ENCODE measurements around the gene SF3A2.

DNA sequence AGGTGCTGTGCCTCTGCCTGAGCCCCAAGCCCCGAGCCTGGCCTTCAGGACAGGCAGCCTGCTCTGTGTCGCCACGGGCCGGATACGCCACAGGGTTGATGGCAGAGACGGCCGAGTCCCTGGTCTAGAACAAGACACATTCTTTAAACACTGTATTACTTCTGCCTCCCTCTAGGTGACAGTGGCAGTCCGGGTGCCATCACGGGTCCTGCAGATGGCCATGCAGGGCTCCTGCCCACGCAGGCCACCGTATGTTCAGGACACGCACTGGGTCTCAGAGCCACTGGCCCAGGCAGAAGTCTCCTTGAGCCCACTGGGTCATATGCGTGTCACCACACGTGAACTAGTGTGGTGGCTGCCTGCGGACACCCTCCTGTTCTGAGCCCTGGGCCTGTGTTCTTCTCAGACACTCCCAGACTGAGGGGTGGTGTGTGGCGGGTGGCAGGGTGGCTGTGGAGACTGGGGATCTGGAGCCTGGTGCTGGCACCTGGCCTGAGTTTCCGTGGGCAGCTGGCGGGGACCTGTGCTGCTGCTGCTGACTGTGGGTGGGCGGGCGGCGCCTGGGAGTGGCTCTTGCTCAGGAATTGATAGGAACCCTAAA, 4.9 kb upstream of the SF3A2 start:
- TF ChIP-seq, protein P1, sequence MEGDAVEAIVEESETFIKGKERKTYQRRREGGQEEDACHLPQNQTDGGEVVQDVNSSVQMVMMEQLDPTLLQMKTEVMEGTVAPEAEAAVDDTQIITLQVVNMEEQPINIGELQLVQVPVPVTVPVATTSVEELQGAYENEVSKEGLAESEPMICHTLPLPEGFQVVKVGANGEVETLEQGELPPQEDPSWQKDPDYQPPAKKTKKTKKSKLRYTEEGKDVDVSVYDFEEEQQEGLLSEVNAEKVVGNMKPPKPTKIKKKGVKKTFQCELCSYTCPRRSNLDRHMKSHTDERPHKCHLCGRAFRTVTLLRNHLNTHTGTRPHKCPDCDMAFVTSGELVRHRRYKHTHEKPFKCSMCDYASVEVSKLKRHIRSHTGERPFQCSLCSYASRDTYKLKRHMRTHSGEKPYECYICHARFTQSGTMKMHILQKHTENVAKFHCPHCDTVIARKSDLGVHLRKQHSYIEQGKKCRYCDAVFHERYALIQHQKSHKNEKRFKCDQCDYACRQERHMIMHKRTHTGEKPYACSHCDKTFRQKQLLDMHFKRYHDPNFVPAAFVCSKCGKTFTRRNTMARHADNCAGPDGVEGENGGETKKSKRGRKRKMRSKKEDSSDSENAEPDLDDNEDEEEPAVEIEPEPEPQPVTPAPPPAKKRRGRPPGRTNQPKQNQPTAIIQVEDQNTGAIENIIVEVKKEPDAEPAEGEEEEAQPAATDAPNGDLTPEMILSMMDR (IDR thresholded peaks at IDR 0.05; ENCODE audit: poor library complexity), result no peak
- no peak for TF ChIP-seq EZH2phosphoT487 (IDR thresholded peaks at IDR 0.05; ENCODE audit: low read depth, severe bottlenecking, unreplicated experiment)

Measured in hepatocyte (in vitro differentiated cells).